K562 (cell line): ENCODE data around the gene GCH1. TPM values are rescaled to one million over a fixed set of nuclear protein-coding genes. Genes with fewer than 3 reads are reported as not detected.

Source experiments
- ATAC-seq: fragments of 200-7000 bp; cut with Tn5 transposase; 3 replicates; pipeline ENCODE4 v1.9.1; 2020; ENCODE audit warnings: moderate library complexity
- BruUV-seq: library from RNA; stranded (reverse); fragments of 400-500 nt; replicated peaks from 2 replicates; lab custom pipeline; 2021; lab: Mats Ljungman, UMichigan
- CTCF ChIA-PET: fragments of 300-600 bp; formaldehyde crosslinking; extraction: SDS; loops from one replicate; lab custom pipeline; 2021; ENCODE audit warnings: low intra/inter-chr PET ratio; lab: Yijun Ruan, JAX
- POLR2A ChIA-PET: fragments of 300-600, 350-650 bp; sonication (Branson Sonifier 250); formaldehyde crosslinking; extraction: SDS; loops from one replicate; lab custom pipeline; 2021; ENCODE audit warnings: antibody characterized with exemption, inconsistent platforms; lab: Yijun Ruan, JAX
- DNase-seq, 4 experiments: peaks; one replicate each; pipeline versions ENCODE4 v3.0.0 to v3.0.0-alpha.2; 2011 to 2018; ENCODE audit warnings: low spot score in 3 of 4, mixed read lengths in 3 of 4; ENCODE audit errors: extremely low read depth in 1 of 4
- FAIRE-seq: peaks from 2 replicates; lab custom pipeline; 2011; peaks lifted over from hg19 to GRCh38; lab: Jason Lieb, UNC
- H2AFZ ChIP-seq: 2 replicates; pipeline ENCODE4 v1.6.0; 2011; ENCODE audit warnings: low read depth, low read length, control low read depth, inconsistent platforms
- H3K27ac ChIP-seq: fragments of 200-600 bp; 3 replicates; pipeline ENCODE4 v1.8.0; 2011; ENCODE audit warnings: low read depth, mild to moderate bottlenecking, control low read depth, inconsistent platforms, low read length, moderate library complexity, mixed read lengths; ENCODE audit errors: extremely low read depth
- H3K27me3 ChIP-seq, 2 experiments: fragments of 300-600 bp in 1 of 2; 2 replicates in 1 of 2; 3 replicates in 1 of 2; pipeline versions ENCODE4 v1.6.0 to v1.8.0; 2011; ENCODE audit warnings: inconsistent platforms in 2 of 2, low read length in 2 of 2, mild to moderate bottlenecking in 1 of 2, mixed read lengths in 1 of 2, moderate library complexity in 1 of 2; ENCODE audit not compliant: control insufficient read depth in 2 of 2, insufficient read depth in 2 of 2
- H3K36me3 ChIP-seq: fragments of 300-600 bp; 3 replicates; pipeline ENCODE4 v1.8.0; 2011; ENCODE audit warnings: mild to moderate bottlenecking, low read length, inconsistent platforms; ENCODE audit not compliant: control insufficient read depth, insufficient read depth
- H3K4me1 ChIP-seq, 2 experiments: fragments of 200-600 bp in 1 of 2; replicated peaks in 1 of 2; 2 replicates in 1 of 2; 3 replicates in 1 of 2; pipeline versions ENCODE4 v1.5.1 to v1.8.0; 2011; ENCODE audit warnings: inconsistent platforms in 2 of 2, low read length in 2 of 2, mild to moderate bottlenecking in 1 of 2, mixed read lengths in 1 of 2, moderate library complexity in 1 of 2; ENCODE audit not compliant: control insufficient read depth in 2 of 2, insufficient read depth in 2 of 2
- H3K4me2 ChIP-seq: 2 replicates; pipeline ENCODE4 v1.6.1; 2011; ENCODE audit warnings: low read length, control low read depth, inconsistent platforms, mixed read lengths; ENCODE audit not compliant: insufficient read depth
- H3K4me3 ChIP-seq: fragments of 200-600 bp; sonication (generic), shearing (Covaris generic); 2 replicates; pipeline ENCODE4 v1.5.1; 2016; ENCODE audit warnings: control low read depth, inconsistent platforms
- H3K79me2 ChIP-seq: fragments of 200-600 bp; 3 replicates; pipeline ENCODE4 v1.8.0; 2011; ENCODE audit warnings: low read length, inconsistent platforms; ENCODE audit not compliant: control insufficient read depth, insufficient read depth
- H3K9ac ChIP-seq, 2 experiments: 2 replicates each; pipeline versions ENCODE4 v1.6.0 to v1.6.1; 2011; ENCODE audit warnings: low read depth in 2 of 2, low read length in 2 of 2, control low read depth in 1 of 2, inconsistent platforms in 1 of 2, mild to moderate bottlenecking in 1 of 2, mixed read lengths in 1 of 2; ENCODE audit not compliant: insufficient read depth in 1 of 2
- H3K9me1 ChIP-seq: one replicate; pipeline ENCODE4 v1.6.0; 2011; ENCODE audit warnings: inconsistent platforms, mild to moderate bottlenecking, low read length, moderate library complexity; ENCODE audit not compliant: control insufficient read depth, insufficient read depth
- H3K9me3 ChIP-seq: replicated peaks from 2 replicates; pipeline ENCODE4 v1.5.1; 2011; ENCODE audit warnings: low read depth, low read length, inconsistent platforms; ENCODE audit not compliant: control insufficient read depth, insufficient read depth
- H4K20me1 ChIP-seq: replicated peaks from 2 replicates; pipeline ENCODE4 v1.6.1; 2011; ENCODE audit warnings: low read length, inconsistent platforms, mixed read lengths; ENCODE audit not compliant: control insufficient read depth, insufficient read depth
- GABPB2 ChIP-seq: fragments of 250-450 bp; sonication (Bioruptor Pico); conservative IDR thresholded peaks from 2 replicates; pipeline ENCODE4 v1.5.1; 2021; ENCODE audit warnings: mild to moderate bottlenecking
- LARP7 ChIP-seq: fragments of 450-650 bp; IDR thresholded peaks from 2 replicates; pipeline ENCODE4 v1.6.1; 2016
- MEIS2 ChIP-seq: fragments of 450-650 bp; IDR thresholded peaks from 2 replicates; pipeline ENCODE4 v1.6.1; 2014; ENCODE audit warnings: mild to moderate bottlenecking; ENCODE audit not compliant: partially characterized antibody
- NBN ChIP-seq: fragments of 450-650 bp; IDR thresholded peaks from 2 replicates; pipeline ENCODE4 v1.6.1; 2016; ENCODE audit warnings: low read depth, mild to moderate bottlenecking
- WGBS: fragments of 100-300 bp; shearing (Covaris generic); methylation state at CpG from one replicate; pipeline ENCODE4 v1.1.6; 2016; ENCODE audit warnings: low coverage, mixed read lengths; ENCODE audit not compliant: insufficient coverage; ENCODE audit errors: missing lambda C conversion rate; 5-methylcytosine and 5-hydroxymethylcytosine counted together
- in situ Hi-C: fragments of 300-500 bp; cut with MboI; formaldehyde crosslinking; loops from 4 replicates; pipeline ENCODE4 v1.15.0; 2018; ENCODE audit warnings: inconsistent platforms, mixed read lengths
- intact Hi-C: fragments of 100-400 bp; cut with micrococcal nuclease; formaldehyde crosslinking; loops from 2 replicates; pipeline ENCODE4 v1.14.2; 2022
- polyA plus RNA-seq, 8 experiments: library from polyadenylated mRNA; depleted of rRNA in 4 of 8; stranded (reverse) in 5 of 8; unstranded in 3 of 8; fragments of >200 nt; fragmentation: Nextera tagmentation in 2 of 8; fragmentation: Illumina TruSeq in 1 of 8; extraction: Ambion mirVana in 2 of 8; extraction: Trizol in 1 of 8; gene quantifications; 2 replicates each; pipeline versions ENCODE4 v1.2.1 to v1.2.3, GENCODE V29; 2011 to 2014; ENCODE audit warnings: inconsistent platforms in 1 of 8, missing spikeins in 1 of 8
- total RNA-seq, 7 experiments: library from RNA; depleted of rRNA in 6 of 7; stranded (reverse); fragments of >200 nt in 6 of 7; fragmentation: Illumina TruSeq in 2 of 7; extraction: Trizol in 2 of 7; gene quantifications; 2 replicates each; pipeline versions ENCODE4 v1.2.1 to v1.2.3, GENCODE V29; 2011 to 2021; ENCODE audit warnings: low replicate concordance in 1 of 7
- TF ChIP-seq, protein P1 (sequence below), 3 experiments: fragments of 200-800 bp in 1 of 3; sonication (Bioruptor generic) in 1 of 3; sonication (generic) in 1 of 3; formaldehyde crosslinking in 1 of 3; IDR thresholded peaks; 2 replicates each; pipeline versions ENCODE4 v1.6.1 to v1.8.0; 2016 to 2022; ENCODE audit warnings: mild to moderate bottlenecking in 2 of 3, missing compliant biosample characterization in 2 of 3, missing genetic modification characterization in 2 of 3, missing genetic modification reagents in 1 of 3

Gene GCH1
- total and polyA plus RNA-seq, 9 of the 15 experiments (the other 6 are each of a cell fraction or from before 2014, with no cell fraction given), result 3.9 to 13.1 (median 6.5) TPM

DNA sequence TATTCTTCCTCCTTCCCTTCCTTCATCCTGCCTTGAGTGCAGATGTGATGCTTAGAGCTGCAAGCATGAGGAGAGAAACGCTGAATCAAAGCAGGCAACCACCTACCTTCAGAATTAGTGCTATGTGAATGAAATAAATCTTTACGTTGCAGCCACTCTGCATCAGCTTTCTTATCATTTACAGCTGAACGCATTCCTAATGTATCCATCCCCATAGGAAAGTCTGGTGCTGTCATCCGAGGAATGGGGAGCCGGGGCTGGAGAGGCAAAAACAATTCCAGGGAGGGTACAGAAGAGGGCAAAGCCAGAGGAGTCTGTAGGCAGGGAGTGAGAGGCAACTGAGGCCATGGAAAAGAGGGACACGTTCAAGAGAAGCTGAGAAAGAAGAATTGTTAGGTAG, 90.0 kb downstream of the GCH1 start:
- no peak overlapping the region for H3K9ac ChIP-seq
- H3K4me3 ChIP-seq, result no peak overlapping the region
- H3K4me1 ChIP-seq, result no peaks in the 10 kb centered on the region; a peak in 1 of 5 replicates
- H3K79me2 ChIP-seq, result no peaks in the 10 kb centered on the region
- no peak overlapping the region for H3K4me2 ChIP-seq
- no peak overlapping the region for H3K27ac ChIP-seq
- intact Hi-C loops, result no loop called here
- TF ChIP-seq NBN, result no peak
- TF ChIP-seq MEIS2, result no peak
- no peak for TF ChIP-seq GABPB2 (CRISPR knock-in tag)
- no peak for TF ChIP-seq LARP7
- TF ChIP-seq, protein P1, sequence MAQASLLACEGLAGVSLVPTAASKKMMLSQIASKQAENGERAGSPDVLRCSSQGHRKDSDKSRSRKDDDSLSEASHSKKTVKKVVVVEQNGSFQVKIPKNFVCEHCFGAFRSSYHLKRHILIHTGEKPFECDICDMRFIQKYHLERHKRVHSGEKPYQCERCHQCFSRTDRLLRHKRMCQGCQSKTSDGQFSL (CRISPR knock-in tag; IDR thresholded peaks at IDR 0.05), result no peak
- TF ChIP-seq, protein P1 (tag; IDR thresholded peaks at IDR 0.05), result no peak
- no peak overlapping the region for H2AFZ ChIP-seq
- no peak for DNase-seq
- H3K9me1 ChIP-seq, result no peaks in the 10 kb centered on the region
- no TSS peak for BruUV-seq
- ChIA-PET POLR2A (interaction anchor here (0.5 kb wide), 1 partner anchor 58 kb away, joined by 3 read pairs; no protein-coding TSS in a partner anchor), CTCF (no interaction called here)
- no peaks in the 10 kb centered on the region for H3K9me3 ChIP-seq
- H3K27me3 ChIP-seq, result peaks cover under 1 to 6% of the 10 kb centered on the region in 2 experiments; a peak in 3 of 5 replicates
- no peak for ATAC-seq
- FAIRE-seq, result no peak
- 0% methylated on average over 6 of the region's 6 CpGs for WGBS
- no peaks in the 10 kb centered on the region for H4K20me1 ChIP-seq
- in situ Hi-C loops, result no loop called here
- H3K36me3 ChIP-seq, result no peaks in the 10 kb centered on the region
